Retinal pigment epithelial cell (primary cell): ENCODE results near the gene PAF1.
"Not testable (repeated sequence)": the region's sequence is repeated elsewhere in the genome, so short reads cannot be mapped to it uniquely, and the experiment has no call there.

ENCODE experiments used
- DNase-seq: peaks from one replicate; pipeline ENCODE4 v3.0.0-alpha.2; 2010; ENCODE audit warnings: low read depth
- H3K4me3 ChIP-seq: 2 replicates; pipeline ENCODE4 v1.5.1; 2011; ENCODE audit warnings: mild to moderate bottlenecking, low read length, control low read depth, moderate library complexity
- CTCF ChIP-seq: conservative IDR thresholded peaks from 2 replicates; pipeline ENCODE4 v1.5.1; 2011; ENCODE audit warnings: low read depth, low read length, control low read depth, inconsistent platforms

Gene PAF1

GRCh38 chr19:39347332-39348164 is 43.4 kb downstream of the PAF1 start:
- H3K4me3 ChIP-seq = no peak overlapping the region
- DNase-seq = no peak
- TF ChIP-seq CTCF = no peak

- no peak overlapping the region for H3K4me3 ChIP-seq
- peak; percentile 26 for TF ChIP-seq CTCF
- DNase-seq = no peak
Observed at GRCh38 chr19:39345956-39346355, 45.0 kb downstream of the PAF1 start.

- no peak for TF ChIP-seq CTCF
- DNase-seq = no peak
- H3K4me3 ChIP-seq = peak overlapping the region; percentile 82
Observed at GRCh38 chr19:39342647-39343305, 48.1 kb downstream of the PAF1 start.

GRCh38 chr19:39341719-39342604 is 48.9 kb downstream of the PAF1 start, which contains the start of gene SAMD4B:
SAMD4B (plus strand) TSS chr19:39342421; CDS start chr19:39356894, 14,473 bp downstream.
- DNase-seq = peak; percentile 90
- peak; percentile 66 for TF ChIP-seq CTCF

GRCh38 chr19:39341129-39341718 is 49.7 kb downstream of the PAF1 start:
- TF ChIP-seq CTCF = peak; percentile 7
- DNase-seq = no peak
- H3K4me3 ChIP-seq = peak overlapping the region; percentile 93

More at GRCh38 chr19:39341719-39342604, 48.9 kb downstream of the PAF1 start, which contains the start of gene SAMD4B:
- peak within 1 kb of the TSS; percentile 93 for H3K4me3 ChIP-seq

GRCh38 chr19:39340156-39340555 is 50.8 kb downstream of the PAF1 start:
- not testable (repeated sequence) for DNase-seq, H3K4me3 ChIP-seq
